Chondrocyte (in vitro differentiated cells): ENCODE measurements around the gene SALL1. TPM values are rescaled to one million over a fixed set of nuclear protein-coding genes. Genes with fewer than 3 reads are reported as not detected.

Experiments used
- DNase-seq: peaks from one replicate; pipeline ENCODE4 v3.0.0; 2021; ENCODE audit warnings: mixed read lengths, low spot score
- H3K27ac Mint-ChIP-seq: one replicate; pipeline ENCODE4 v1.8.0; 2021; ENCODE audit warnings: mild to moderate bottlenecking, moderate library complexity, mixed read lengths; ENCODE audit not compliant: unreplicated experiment
- H3K27me3 Mint-ChIP-seq: 2 replicates; pipeline ENCODE4 v1.8.0; 2021; ENCODE audit warnings: low read depth, mixed read lengths
- H3K36me3 Mint-ChIP-seq: 2 replicates; pipeline ENCODE4 v1.8.0; 2021; ENCODE audit warnings: low read depth, mixed read lengths
- H3K4me1 Mint-ChIP-seq: 2 replicates; pipeline ENCODE4 v1.8.0; 2021; ENCODE audit warnings: low read depth, mild to moderate bottlenecking, mixed read lengths
- H3K4me3 Mint-ChIP-seq: one replicate; pipeline ENCODE4 v1.8.0; 2021; ENCODE audit warnings: mild to moderate bottlenecking, moderate library complexity, mixed read lengths; ENCODE audit not compliant: unreplicated experiment
- H3K9me3 Mint-ChIP-seq: 2 replicates; pipeline ENCODE4 v1.8.0; 2021; ENCODE audit warnings: low read depth, mixed read lengths
- CTCF ChIP-seq: fragments of 200-600 bp; sonication (generic); IDR thresholded peaks from 2 replicates; pipeline ENCODE4 v1.5.0; 2021; ENCODE audit warnings: antibody characterized with exemption, mild to moderate bottlenecking, moderate library complexity
- total RNA-seq: library from RNA; stranded (reverse); gene quantifications from 3 replicates; pipeline ENCODE4 v1.2.1, GENCODE V29; 2021

Gene SALL1
- total RNA-seq, 1 donor from 2014 or later = 0.20 TPM

- Mint-ChIP-seq H3K27ac (no peak overlapping the region), H3K4me1 (no peaks in the 10 kb centered on the region), H3K27me3 (peaks cover 11% of the 10 kb centered on the region)
Observed at GRCh38 chr16:51106535-51106934, 44.5 kb downstream of the SALL1 start.

GRCh38 chr16:51103590-51103989 is 47.5 kb downstream of the SALL1 start:
- H3K36me3 Mint-ChIP-seq = no peaks in the 10 kb centered on the region
- TF ChIP-seq CTCF = no peak
- peaks cover 5% of the 10 kb centered on the region for H3K27me3 Mint-ChIP-seq
- H3K9me3 Mint-ChIP-seq = peaks cover 3% of the 10 kb centered on the region
- H3K4me1 Mint-ChIP-seq = no peaks in the 10 kb centered on the region
- H3K4me3 Mint-ChIP-seq = no peak overlapping the region
- DNase-seq = no peak
- H3K27ac Mint-ChIP-seq = no peak overlapping the region

More at GRCh38 chr16:51106535-51106934, 44.5 kb downstream of the SALL1 start:
- peaks cover 8% of the 10 kb centered on the region for H3K9me3 Mint-ChIP-seq
- DNase-seq = no peak
- H3K4me3 Mint-ChIP-seq = no peak overlapping the region
- no peaks in the 10 kb centered on the region for H3K36me3 Mint-ChIP-seq
- TF ChIP-seq CTCF = no peak

GRCh38 chr16:51097729-51098128 is 53.3 kb downstream of the SALL1 start:
- TF ChIP-seq CTCF = no peak
- no peak for DNase-seq
- Mint-ChIP-seq H3K27ac (no peak overlapping the region), H3K27me3 (peaks cover 9% of the 10 kb centered on the region), H3K9me3 (peaks cover 6% of the 10 kb centered on the region), H3K36me3 (no peaks in the 10 kb centered on the region), H3K4me1 (no peaks in the 10 kb centered on the region), H3K4me3 (no peak overlapping the region)

GRCh38 chr16:51095890-51096626 is 55.0 kb downstream of the SALL1 start:
- H3K27ac Mint-ChIP-seq = no peak overlapping the region
- no peak for TF ChIP-seq CTCF

GRCh38 chr16:51095084-51095881 is 55.8 kb downstream of the SALL1 start:
- H3K4me1 Mint-ChIP-seq = no peaks in the 10 kb centered on the region
- TF ChIP-seq CTCF = no peak
- H3K9me3 Mint-ChIP-seq = peaks cover 21% of the 10 kb centered on the region
- no peaks in the 10 kb centered on the region for H3K36me3 Mint-ChIP-seq
- no peak for DNase-seq
- H3K27me3 Mint-ChIP-seq = peaks cover 9% of the 10 kb centered on the region
- H3K27ac Mint-ChIP-seq = no peak overlapping the region
- no peak overlapping the region for H3K4me3 Mint-ChIP-seq

More at GRCh38 chr16:51095890-51096626, 55.0 kb downstream of the SALL1 start:
- Mint-ChIP-seq H3K27me3 (peaks cover 9% of the 10 kb centered on the region), H3K9me3 (peaks cover 19% of the 10 kb centered on the region), H3K4me3 (no peak overlapping the region), H3K36me3 (no peaks in the 10 kb centered on the region), H3K4me1 (no peaks in the 10 kb centered on the region)
- DNase-seq = no peak
